Measurements from ENCODE around the gene CYP46A1.

The CYP46A1 gene

DNA sequence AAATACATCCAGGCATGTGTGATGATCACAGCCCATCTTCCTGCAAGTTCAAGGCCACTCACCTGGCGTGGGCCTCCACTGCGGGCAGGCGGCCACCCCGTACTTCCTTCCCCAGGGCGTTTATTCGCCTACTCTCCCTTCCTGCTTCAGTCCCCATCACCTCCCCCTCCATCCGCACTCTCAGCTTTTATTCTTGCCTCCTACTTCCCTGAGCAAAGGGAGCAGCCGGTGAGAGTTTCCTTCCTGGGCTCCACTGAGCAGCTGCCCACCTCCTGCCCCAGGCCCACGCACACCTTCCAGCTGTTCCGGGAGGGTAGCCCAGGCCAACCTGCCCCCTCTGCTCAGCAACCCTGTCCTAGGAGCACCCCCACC is 4.1 kb downstream of the CYP46A1 start:
- H3K36me3 ChIP-seq (ENCODE audit: low read depth): no peaks in the 10 kb centered on the region
- DNase-seq (ENCODE audit: low spot score): no peak
- H3K4me3 ChIP-seq (ENCODE audit: severe bottlenecking): no peak overlapping the region
- peaks cover 6% of the 10 kb centered on the region for H3K27me3 ChIP-seq (ENCODE audit: insufficient read depth, poor library complexity, severe bottlenecking)
- H3K27ac ChIP-seq (ENCODE audit: poor library complexity, severe bottlenecking): no peak overlapping the region
- ATAC-seq (ENCODE audit: low read depth): no peak
- no peaks in the 10 kb centered on the region for H3K4me1 ChIP-seq (ENCODE audit: insufficient read depth, poor library complexity, severe bottlenecking)
- TF ChIP-seq, protein P1, sequence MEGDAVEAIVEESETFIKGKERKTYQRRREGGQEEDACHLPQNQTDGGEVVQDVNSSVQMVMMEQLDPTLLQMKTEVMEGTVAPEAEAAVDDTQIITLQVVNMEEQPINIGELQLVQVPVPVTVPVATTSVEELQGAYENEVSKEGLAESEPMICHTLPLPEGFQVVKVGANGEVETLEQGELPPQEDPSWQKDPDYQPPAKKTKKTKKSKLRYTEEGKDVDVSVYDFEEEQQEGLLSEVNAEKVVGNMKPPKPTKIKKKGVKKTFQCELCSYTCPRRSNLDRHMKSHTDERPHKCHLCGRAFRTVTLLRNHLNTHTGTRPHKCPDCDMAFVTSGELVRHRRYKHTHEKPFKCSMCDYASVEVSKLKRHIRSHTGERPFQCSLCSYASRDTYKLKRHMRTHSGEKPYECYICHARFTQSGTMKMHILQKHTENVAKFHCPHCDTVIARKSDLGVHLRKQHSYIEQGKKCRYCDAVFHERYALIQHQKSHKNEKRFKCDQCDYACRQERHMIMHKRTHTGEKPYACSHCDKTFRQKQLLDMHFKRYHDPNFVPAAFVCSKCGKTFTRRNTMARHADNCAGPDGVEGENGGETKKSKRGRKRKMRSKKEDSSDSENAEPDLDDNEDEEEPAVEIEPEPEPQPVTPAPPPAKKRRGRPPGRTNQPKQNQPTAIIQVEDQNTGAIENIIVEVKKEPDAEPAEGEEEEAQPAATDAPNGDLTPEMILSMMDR (IDR thresholded peaks at IDR 0.05; ENCODE audit: poor library complexity, severe bottlenecking): no peak
- no peaks in the 10 kb centered on the region for H3K9me3 ChIP-seq (ENCODE audit: severe bottlenecking)

DNA sequence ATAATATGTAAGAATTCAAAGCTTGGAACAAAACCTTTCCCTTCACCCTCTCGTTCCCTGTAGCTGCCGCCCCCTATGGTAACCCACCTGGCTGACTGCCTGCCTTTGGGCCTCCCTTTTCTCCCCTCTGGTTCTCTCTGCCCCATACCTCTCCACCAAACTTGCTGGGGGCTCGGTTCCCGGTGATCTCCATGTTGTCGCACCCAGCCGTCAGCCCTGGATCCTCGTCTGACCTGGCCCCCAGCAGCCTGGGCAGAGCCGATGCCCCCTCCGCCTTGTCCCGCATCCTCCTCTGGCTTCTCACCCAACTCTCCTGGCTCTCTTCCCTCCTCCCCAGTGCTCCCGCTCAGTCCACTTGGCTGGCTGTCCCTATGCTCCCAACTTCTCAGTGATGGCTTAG is 4.5 kb downstream of the CYP46A1 start:
- no peaks in the 10 kb centered on the region for H3K4me1 ChIP-seq (ENCODE audit: insufficient read depth, poor library complexity, severe bottlenecking)
- TF ChIP-seq, protein P1 (IDR thresholded peaks at IDR 0.05; ENCODE audit: poor library complexity, severe bottlenecking): no peak
- no peaks in the 10 kb centered on the region for H3K9me3 ChIP-seq (ENCODE audit: severe bottlenecking)
- peaks cover 6% of the 10 kb centered on the region for H3K27me3 ChIP-seq (ENCODE audit: insufficient read depth, poor library complexity, severe bottlenecking)
- H3K4me3 ChIP-seq (ENCODE audit: severe bottlenecking): no peak overlapping the region
- H3K27ac ChIP-seq (ENCODE audit: poor library complexity, severe bottlenecking): no peak overlapping the region
- H3K36me3 ChIP-seq (ENCODE audit: low read depth): no peaks in the 10 kb centered on the region
- DNase-seq (ENCODE audit: low spot score) (no peak), ATAC-seq (ENCODE audit: low read depth) (no peak)

DNA sequence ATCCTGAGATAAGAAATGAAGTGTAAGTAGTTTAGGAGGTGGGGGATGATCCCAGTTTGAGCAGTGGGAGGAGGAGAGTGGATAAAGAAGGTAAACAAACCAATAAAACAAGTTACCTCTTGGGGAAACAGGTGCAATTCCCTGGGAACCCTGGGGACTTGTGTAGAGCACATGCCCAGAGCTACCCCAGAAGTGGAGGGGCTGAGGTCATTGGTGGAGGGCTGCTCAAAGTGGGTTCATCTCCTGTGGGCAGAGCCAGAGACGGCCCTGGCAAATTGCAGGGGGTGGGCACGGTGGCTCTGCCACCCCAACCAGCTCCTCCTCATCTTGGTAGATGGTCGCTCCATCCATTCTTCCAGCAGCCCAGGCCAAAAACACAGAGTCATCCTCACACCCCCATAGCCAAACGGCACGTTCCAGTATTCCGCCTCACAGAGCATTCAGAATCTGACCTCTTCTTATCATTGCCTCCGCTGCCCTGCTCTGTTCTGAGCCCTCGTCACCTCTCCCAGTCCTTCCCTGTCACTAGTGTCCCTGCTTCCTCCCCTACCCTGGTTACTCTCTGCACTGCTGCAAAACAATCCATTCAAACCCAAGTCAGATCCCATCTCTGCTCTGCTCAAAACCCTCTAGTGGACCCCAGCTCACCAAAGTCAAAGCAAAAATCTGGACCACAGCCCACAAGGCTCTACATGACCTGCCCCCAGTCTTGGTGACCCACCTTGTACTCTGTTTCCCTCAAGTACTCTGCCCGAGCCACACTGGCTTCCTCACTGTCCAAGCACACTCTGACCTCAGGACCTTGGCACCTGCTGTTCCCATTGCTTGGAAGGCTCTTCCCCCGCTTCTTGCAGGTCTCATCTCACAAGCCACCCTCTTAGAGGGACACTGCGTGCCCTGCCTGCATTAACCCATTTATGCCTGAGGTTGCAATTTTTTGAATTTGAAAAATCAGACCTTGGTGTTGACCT is 5.5 kb downstream of the CYP46A1 start:
- TF ChIP-seq, protein P1 (IDR thresholded peaks at IDR 0.05; ENCODE audit: poor library complexity, severe bottlenecking): no peak
- H3K27me3 ChIP-seq (ENCODE audit: insufficient read depth, poor library complexity, severe bottlenecking): peaks cover 6% of the 10 kb centered on the region
- H3K36me3 ChIP-seq (ENCODE audit: low read depth): no peaks in the 10 kb centered on the region
- no peaks in the 10 kb centered on the region for H3K4me1 ChIP-seq (ENCODE audit: insufficient read depth, poor library complexity, severe bottlenecking)
- no peak for DNase-seq (ENCODE audit: low spot score)
- H3K27ac ChIP-seq (ENCODE audit: poor library complexity, severe bottlenecking): no peak overlapping the region
- no peaks in the 10 kb centered on the region for H3K9me3 ChIP-seq (ENCODE audit: severe bottlenecking)
- ATAC-seq (ENCODE audit: low read depth): no peak
- no peak overlapping the region for H3K4me3 ChIP-seq (ENCODE audit: severe bottlenecking)

DNA sequence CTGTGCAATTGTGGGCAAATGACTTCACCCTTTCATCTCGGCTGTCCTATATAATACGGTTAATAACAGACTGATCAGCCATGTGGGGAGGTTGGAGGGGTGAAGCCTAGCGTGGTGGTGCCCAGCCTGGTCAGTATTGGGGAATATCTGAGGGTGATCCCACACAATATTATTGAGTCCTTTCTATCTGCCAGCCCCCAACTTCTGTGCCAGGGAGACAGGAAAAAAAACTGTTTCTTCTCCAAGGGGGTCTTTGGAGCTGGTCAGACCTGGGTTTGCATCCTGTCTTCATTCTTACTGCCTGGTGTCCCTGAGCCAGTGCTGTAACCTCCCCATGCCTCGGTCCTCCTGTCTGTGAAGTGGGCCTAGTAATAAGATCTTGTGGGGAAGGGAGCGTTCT is 6.5 kb downstream of the CYP46A1 start:
- H3K4me3 ChIP-seq (ENCODE audit: severe bottlenecking): no peak overlapping the region
- ATAC-seq (ENCODE audit: low read depth) (no peak), DNase-seq (ENCODE audit: low spot score) (no peak)
- no peaks in the 10 kb centered on the region for H3K36me3 ChIP-seq (ENCODE audit: low read depth)
- H3K9me3 ChIP-seq (ENCODE audit: severe bottlenecking): no peaks in the 10 kb centered on the region
- TF ChIP-seq, protein P1 (IDR thresholded peaks at IDR 0.05; ENCODE audit: poor library complexity, severe bottlenecking): no peak
- H3K27me3 ChIP-seq (ENCODE audit: insufficient read depth, poor library complexity, severe bottlenecking): peaks cover 6% of the 10 kb centered on the region
- H3K27ac ChIP-seq (ENCODE audit: poor library complexity, severe bottlenecking): no peak overlapping the region
- H3K4me1 ChIP-seq (ENCODE audit: insufficient read depth, poor library complexity, severe bottlenecking): no peaks in the 10 kb centered on the region
